ENCODE results near the gene ZNF598.

Gene ZNF598

DNA sequence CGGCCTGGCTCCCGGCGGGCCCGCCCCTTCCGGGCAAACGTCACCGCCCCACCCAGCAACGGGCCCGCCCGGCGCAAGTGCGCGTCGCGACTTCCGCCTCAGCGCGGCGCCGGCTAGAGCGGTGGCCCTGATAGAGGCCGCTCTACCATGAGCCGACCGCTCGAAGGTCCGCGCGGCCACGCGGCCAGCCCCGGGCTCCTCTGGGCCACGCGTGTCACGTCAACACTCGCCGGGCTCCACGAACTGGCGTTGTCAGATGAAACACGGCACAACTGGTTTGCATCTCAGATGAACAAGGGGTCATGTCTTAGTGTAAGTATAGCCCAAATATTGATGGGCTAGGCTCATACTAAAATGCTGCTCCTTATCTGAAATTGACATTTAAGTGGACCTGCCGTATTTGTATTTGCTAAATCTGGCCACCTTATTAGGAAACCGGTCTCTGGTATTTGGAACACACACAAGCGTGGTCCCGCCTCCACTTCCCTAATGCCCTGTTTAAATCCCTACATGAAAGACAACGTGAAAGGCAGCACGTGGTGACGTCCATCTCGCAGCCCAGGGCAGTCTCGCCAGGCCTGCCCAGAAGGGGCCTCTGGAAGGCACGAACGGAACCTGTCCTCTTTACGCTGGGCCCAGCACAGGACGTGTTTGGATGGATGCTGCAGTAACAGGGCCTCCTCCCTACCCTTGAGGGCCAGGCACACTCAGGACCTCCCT lies at the start of gene ZNF598:
TSS of gene ZNF598 (minus strand) at position 31 of the 720 bp plus-strand sequence.
- TF ChIP-seq, protein P1, sequence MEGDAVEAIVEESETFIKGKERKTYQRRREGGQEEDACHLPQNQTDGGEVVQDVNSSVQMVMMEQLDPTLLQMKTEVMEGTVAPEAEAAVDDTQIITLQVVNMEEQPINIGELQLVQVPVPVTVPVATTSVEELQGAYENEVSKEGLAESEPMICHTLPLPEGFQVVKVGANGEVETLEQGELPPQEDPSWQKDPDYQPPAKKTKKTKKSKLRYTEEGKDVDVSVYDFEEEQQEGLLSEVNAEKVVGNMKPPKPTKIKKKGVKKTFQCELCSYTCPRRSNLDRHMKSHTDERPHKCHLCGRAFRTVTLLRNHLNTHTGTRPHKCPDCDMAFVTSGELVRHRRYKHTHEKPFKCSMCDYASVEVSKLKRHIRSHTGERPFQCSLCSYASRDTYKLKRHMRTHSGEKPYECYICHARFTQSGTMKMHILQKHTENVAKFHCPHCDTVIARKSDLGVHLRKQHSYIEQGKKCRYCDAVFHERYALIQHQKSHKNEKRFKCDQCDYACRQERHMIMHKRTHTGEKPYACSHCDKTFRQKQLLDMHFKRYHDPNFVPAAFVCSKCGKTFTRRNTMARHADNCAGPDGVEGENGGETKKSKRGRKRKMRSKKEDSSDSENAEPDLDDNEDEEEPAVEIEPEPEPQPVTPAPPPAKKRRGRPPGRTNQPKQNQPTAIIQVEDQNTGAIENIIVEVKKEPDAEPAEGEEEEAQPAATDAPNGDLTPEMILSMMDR (IDR thresholded peaks at IDR 0.05), result no peak

DNA sequence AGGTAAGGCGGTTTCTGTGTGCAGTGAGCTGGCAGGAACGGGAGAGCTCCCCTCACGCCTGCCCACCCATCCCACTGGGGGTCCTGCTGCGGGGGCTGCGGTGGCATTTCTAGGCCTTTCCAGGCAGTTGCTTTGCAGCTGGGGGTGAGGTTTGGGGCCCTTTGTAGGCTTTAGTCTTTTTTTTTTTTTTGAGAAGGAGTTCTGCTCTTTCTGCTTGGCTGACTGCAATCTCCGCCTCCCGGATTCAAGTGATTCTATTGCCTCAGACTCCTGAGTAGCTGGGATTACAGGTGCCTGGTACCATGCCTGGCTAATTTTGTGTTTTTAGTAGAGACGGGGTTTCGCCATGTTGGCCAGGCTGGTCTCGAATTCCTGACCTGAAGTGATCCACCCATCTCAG lies 49.3 kb upstream of the ZNF598 start:
- TF ChIP-seq, protein P1 (IDR thresholded peaks at IDR 0.05), result no peak

DNA sequence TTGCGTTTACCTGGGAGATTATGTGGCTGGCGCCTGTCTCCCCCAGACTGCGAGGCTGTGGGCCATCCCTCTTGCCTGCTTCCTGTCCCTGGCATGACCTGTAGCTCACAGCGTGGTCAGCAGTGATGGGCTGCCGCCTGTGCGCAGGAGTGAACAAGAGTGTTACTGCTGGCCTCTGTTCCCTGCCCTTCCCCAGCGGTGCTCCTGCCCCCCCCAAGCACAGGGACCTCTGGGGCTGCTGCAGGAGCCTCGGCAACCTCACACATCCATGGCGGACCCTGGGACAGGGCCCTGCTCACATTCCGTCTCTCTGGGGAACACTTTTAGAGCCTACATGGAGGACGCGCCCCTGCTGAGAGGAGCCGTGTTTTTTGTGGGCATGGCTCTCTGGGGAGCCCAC lies 48.8 kb upstream of the ZNF598 start:
- TF ChIP-seq, protein P1 (IDR thresholded peaks at IDR 0.05), result no peak

DNA sequence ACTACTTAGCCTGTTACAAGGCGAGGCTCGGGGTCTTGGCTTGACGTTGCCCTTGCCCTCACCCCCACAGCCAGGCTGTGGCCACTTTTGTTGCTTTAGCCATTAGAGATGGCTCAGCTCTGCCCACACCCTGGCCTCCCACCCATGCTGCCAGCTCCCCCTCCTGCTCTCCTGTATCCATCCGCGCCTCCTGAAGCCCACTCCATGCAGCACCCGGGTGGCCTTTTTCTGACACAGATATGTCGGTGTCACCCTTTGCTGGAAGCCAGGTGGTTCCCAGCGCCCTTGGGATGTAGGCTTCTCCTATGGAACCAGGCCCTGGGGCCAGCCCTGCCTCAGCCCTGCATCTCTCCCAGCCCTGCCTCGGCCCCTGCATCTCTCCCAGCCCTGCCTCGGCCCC lies 47.8 kb upstream of the ZNF598 start:
- TF ChIP-seq, protein P1 (IDR thresholded peaks at IDR 0.05), result no peak

- TF ChIP-seq, protein P1 (IDR thresholded peaks at IDR 0.05), result 0 out of 2 replicates have a peak, but pooled peaks have one; percentile 14
These were observed 47.2 kb upstream of the ZNF598 start for GRCh38 chr16:2056681-2057407.

GRCh38 chr16:2056077-2056476 lies 46.5 kb upstream of the ZNF598 start:
- TF ChIP-seq, protein P1 (IDR thresholded peaks at IDR 0.05), result no peak

DNA sequence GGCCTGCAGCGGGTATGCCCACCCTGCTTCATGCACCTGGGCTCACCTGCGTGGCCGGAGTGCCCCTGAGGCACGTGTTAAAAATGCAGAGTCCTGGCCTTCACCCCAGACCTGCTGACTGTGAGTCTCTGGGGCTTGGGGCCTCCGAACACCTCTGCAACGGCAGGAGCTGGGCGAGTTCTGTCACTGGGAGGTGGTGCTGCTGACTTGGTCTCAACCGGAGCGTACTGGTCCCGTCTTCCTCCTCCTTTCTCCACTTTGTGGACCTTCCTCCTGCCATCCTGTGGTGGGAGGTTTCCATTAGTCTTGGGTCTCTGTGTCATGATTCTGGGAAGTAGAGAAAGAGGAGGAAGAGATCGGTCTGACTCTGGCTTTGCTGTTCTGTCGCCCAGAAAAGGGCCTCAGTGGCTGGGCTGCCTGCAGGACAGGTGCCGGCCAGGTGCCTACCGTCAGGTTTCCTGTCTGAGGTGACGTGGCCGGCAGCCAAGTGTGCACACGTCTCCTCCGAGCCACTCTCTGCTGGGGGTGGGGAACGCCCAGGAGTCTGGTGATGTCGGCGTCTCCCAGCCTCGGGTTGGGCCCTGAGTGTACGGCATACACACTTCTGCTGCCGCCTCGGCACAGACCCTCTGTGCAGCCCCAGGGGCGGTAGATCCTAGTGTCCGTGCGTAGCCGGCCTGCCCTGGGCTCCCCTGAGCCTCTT lies 45.1 kb upstream of the ZNF598 start:
- TF ChIP-seq, protein P1 (IDR thresholded peaks at IDR 0.05), result no peak
